GM18951 (cell line): ENCODE results near the gene ZDHHC7.

Source experiments
- POLR2A ChIP-seq: IDR thresholded peaks from 4 replicates; pipeline ENCODE4 v1.6.1; 2011; ENCODE audit warnings: mild to moderate bottlenecking; ENCODE audit not compliant: insufficient read length, insufficient read depth; ENCODE audit errors: extremely low read depth
- in situ Hi-C: fragments of 300-500 bp; cut with MboI; formaldehyde crosslinking; loops from one replicate; pipeline ENCODE4 v1.12.0; 2022; ENCODE audit warnings: low sequenced_read_pairs, mixed read lengths, inconsistent platforms; ENCODE audit not compliant: unreplicated experiment

Gene ZDHHC7

DNA sequence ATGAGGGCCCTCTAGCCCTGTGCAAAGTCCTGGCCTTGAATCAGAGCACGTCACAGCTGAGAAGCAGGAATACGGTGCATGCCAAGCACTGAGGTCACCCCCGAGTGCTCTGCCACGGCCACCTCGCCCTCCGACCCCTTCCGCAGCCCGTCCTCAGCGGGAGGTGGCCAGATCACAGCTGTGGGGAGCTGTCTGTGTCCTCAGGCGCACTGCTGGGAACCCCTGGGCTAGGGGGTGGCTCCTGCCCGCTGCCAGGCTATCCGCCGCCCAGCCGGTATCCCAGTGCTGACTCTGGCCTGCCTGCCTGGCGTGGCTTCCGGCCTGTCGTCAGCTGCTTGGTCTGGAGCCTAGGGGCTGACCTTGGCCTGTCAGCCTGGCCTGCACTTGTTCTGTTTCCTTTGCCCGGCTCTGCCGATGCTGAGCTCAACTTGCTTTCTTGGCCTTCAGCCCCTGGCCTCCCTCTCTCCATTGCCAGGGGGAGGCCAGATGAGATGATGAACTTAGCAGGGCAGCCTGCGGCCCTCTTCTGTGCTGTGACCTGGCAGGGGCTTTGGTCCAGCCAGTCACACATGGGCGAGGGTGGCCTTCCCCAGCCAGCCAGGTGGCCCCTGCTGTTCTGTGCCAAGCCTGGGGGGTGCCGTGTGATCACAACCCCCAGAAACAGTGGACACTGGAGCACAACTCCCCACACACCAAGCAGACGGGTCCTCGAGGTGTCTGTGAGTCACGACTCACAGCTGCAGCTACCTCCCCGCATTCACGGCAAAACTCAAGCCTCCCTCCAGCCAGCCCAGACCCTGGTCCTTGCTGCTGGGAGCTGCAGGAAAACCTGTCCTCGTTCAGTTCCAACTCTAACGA, 77.3 kb downstream of the ZDHHC7 start:
- no peak for TF ChIP-seq POLR2A
- in situ Hi-C loops, result no loop called here

DNA sequence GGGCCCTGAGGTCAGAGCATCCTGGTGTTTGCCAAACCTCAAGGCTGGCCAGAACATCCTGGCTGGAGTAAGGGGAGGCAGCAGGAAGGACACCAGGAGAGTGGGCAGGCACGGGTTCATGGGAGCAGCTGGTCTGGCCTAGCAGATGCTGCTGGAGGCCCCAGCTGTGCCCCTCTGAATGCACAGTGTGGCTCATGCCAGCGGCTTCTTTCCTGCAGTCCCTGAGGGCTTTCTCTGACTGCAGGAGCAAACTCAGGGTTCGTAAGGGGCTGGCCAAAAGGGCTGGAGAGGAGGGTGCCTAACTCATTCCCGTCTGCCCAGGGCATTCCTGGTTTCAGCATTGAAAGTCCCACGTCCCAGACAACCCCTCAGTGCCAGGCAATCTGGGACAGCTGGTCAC, 78.7 kb downstream of the ZDHHC7 start:
- no peak for TF ChIP-seq POLR2A
- in situ Hi-C loops, result no loop called here

DNA sequence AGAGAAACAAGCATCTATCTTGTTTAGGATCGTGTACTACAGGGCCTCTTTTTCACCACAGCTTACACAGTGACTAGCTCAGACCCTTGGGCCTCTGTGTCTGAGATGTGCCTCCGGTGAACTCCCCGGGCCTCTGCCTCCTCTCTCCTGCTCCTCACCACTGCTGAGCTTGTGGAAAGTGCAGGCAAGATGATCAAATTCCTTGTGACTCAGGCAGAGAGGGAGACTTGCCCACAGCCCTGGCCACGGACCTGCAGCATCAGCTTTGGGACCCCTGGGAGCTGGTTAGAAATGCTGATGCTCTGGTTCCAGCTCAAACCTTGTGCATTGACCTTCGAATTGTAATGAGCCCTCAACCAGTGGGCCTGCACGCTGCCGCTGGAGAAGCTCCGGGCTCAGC, 79.8 kb downstream of the ZDHHC7 start:
- in situ Hi-C loops, result no loop called here
- TF ChIP-seq POLR2A, result no peak

DNA sequence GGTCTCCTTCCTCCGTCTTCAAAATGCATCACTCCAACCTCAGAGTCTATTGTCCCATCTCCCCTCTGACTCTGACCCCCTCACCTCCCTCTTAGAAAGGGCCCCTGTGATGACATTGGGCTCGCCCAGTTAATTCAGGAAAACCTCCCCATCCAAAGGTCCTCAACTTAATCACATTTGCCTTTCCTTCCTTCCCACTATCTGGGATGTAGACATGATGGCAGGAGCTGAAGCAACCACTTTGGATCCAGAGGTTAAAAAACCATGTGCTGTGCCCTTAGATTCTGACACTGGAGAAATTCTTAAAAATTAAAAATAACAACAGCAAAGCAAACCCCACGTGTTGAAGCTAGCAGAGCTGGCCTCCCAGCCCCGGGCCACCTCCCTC, 80.2 kb downstream of the ZDHHC7 start:
- in situ Hi-C loops, result no loop called here
- TF ChIP-seq POLR2A, result no peak

DNA sequence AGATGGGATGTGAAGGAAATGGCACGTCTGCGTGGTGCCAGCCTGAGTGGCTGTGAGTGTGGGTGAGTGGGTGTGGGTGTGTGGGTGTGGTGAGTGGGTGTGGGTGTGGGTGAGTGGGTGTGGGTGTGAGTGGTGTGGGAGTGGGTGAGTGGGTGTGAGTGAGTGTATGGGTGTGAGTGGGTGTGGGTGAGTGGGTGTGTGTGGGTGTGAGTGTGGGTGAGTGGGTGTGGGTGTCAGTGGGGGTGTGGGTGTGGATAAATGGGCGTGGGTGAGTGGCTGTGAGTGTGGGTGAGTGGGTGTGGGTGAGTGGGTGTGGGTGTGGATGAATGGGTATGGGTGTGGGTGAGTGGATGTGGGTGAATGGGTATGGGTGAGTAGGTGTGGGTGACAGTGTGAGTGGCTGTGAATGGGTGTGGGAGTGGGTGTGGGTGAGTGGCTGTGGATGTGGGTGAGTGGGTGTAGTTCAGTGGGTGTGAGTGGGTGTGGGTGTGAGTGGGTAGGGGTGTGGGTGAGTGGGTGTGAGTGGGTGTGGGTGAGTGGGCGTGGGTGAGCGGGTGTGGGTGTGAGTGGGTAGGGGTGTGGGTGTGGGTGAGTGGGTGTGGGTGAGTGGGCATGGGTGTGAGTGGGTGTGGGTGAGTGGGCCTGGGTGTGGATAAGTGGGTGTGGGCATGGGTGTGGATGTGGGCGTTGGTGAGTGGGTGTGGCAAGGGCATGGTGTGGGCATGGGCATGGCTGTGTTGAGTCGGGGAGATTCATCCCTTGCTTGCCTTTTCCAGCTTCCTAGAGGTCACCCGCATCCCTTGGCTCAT, 80.8 kb downstream of the ZDHHC7 start:
- no peak for TF ChIP-seq POLR2A
- in situ Hi-C loops, result no loop called here

DNA sequence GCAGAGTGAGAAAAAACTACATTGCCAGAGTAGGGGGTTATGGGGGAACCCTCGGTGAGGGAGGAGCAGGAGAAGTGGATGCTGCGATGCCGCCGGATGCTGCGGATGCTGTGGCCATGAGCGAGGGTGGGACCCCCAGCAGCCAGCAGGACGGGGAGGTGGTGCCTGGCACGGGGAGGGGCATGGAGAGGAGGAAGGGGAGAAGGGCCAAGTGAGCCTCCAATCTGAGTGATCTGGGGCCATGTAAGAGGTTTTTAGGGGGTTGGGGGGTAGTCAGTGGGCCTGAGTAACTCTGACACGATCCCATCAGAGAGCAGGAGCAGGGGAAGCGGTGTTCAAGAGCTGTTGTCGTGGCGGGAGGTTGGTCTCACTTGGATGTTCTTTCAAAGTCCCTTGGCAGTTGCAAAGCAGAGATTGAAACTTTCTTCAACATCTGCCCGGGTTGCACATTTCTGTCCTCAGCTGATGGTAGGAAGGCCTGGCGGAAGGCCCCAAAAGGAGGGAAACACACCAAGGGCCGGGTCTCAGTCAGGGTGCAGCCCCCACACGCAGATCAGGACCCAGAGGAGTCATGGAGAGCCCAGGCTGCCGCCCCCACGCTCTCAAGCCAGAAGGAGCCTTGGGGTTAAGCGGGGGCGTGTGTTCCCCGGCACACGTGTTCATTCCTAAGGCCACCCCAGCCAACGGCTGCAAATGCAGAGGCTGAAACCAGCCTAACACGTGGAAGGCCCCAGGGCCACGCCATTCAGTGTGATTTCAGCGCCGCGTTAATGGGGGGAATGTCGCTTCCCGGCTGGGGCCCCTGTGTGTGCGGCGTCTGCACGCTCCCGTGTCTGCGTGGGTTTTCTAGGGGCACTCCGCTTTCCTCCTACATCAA, 81.7 kb downstream of the ZDHHC7 start:
- no peak for TF ChIP-seq POLR2A
- in situ Hi-C loops, result no loop called here

DNA sequence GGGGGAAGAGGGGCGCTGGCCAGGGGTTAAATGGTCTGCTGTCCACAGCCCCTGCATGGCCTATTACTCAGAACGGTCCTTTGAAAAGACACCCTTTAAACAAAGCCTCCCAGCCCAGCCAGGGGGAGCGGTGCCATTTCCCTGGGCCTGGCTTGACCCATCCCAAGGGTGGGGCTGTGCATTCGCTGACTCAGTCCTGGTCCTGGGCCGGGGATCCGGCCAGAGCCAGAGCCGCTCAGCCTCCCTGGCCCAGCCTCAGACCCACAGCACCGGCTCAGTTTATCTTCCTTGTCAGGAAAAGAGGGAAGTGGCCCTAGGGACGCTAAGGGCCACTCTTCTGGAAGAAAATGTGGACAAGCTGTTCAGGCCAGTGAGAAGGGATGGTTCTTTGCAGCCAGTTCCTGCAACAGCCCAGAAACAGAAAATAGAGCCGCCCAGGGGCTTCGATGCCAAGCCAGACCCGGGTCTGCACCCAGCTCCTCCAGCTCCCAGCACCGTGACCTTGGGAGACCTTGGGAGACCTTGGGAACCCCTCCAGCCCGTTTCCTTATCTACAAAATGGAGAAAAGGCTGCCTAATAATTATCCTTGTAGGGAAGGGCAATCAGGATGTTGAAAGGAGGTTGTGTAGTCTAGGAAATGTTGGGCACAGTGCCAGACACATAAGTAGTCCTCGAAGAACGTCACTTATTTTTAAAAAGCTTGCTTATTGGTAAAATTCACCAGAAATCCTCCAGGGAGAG, 82.5 kb downstream of the ZDHHC7 start:
- TF ChIP-seq POLR2A, result no peak
- in situ Hi-C loops, result no loop called here

DNA sequence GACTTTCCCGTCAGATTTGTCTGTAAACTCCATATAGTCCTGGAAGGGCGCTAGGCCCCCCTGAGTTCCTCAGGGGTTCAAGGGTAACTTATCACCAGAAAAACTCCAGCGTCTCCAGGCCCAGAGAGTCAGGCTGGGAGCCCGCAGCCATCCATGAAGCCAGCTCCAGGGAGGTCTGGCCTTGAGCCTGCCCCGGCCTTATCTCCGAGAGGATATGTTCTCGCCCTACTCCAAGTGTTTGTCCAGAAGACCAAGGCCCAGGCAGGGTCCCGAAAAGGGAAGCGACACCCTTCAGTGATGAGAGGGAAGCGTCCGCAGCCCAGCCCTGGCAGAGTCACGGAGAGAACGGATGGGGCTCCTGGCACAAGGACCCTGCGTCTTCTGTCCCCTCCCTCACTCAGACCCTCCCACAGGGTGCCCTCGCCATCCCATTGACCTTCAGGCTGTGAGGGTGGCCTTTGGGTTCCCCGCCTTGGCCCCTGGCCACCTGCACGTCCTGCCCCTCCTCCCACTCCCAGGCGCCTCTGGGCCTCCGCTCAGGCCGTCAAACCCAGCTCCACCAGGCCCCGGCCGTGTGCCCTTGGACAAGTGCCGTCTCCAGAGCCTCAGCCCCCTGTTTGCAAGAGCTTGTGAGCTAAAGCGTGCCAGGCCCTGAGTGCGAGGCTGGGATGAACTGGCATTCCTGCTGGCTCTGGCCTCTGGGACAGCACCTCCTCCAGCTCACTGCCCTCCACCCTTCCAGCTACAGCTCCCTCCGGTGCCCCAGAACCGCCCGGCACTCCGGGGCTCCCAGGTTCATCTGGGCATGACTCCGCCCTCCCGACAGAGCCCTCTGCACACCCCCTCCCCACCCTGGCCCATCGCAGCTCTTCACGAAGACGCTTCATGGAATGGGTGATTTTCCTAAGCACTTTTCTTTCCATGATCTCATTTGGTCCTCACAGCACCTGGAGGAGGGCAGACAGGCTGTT, 83.4 kb downstream of the ZDHHC7 start:
- TF ChIP-seq POLR2A, result no peak
- in situ Hi-C loops, result no loop called here

DNA sequence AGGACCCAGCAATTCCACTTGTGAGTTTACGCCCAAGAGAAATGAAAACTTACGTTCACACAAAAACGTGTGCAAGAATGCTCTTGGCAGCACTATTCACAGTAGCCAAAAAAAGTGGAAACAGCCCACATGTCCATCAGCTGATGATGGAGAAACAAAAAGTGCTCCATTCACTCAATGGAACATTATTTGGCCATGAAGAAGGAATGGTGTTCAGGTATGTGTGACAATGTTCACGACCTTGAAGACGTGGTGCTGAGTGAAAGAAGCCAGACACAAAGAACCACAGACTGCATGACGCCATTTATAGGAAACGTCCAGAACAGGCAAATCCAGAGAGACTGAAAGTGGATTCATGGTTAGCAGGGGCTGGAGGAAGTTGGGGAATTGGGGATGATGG, 84.9 kb downstream of the ZDHHC7 start:
- no peak for TF ChIP-seq POLR2A
- in situ Hi-C loops, result no loop called here

DNA sequence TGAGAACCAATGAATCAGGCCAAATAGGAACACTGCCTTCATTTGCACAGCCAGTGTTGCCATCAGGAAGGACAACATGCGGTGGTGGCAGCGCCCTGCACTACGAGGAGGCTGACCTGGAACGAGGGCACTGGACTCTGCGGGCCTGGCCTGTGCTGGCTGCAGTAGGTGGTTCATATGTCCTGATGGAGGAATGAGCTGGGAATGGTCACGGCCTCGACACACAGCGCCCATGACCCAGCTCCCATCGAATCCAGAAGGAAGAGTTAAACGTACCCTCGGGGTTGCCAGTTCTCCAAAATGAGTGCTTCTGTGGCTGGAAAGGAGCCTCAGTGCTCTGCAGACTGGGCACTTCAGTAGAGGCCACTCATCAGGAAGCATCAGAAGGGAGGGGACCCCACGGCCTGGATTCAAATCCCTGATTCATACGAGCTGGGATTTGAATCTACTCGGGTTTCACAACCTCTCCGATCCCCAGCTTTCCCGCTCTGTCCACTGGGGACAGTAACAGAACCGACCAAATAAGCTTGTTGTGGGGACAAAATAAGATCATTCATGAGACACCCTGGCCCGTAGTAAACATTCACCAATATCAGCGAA, 85.5 kb downstream of the ZDHHC7 start:
- TF ChIP-seq POLR2A, result no peak
- in situ Hi-C loops, result no loop called here

DNA sequence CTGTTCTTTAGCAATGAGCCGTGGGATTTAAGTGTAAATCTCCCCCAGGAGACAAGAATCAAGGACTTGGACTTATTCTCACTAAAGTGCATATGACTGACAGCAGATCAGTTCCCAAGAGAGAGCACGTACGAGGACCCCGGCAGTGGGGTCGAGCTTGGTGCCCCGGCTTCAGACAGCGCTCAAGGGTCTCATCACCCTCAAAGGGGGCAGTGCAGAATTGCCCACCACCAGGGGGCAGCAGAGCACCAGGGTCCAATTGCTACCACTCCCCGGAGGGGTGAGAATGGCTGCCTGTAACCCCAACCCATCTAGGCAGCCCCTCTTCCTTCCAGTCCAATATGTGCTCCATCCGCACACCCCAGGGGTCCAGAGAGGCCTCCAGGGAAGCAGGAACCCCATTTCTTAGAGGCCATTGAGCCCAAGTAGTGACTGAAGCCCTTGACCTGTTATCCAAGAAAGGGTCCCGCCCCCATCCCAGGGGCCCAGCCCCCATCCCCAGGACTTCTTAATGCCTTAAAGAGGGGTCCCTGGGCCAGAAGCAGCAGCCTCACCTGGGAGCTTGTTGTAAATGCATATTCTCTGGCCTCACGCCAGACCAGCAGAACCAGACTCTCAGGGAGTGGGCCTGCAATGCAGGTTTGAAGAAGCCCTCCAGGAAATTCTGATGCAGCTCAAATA, 86.1 kb downstream of the ZDHHC7 start:
- in situ Hi-C loops, result no loop called here
- TF ChIP-seq POLR2A, result no peak
